ENCODE results near the gene PRRT4.

The PRRT4 gene

DNA sequence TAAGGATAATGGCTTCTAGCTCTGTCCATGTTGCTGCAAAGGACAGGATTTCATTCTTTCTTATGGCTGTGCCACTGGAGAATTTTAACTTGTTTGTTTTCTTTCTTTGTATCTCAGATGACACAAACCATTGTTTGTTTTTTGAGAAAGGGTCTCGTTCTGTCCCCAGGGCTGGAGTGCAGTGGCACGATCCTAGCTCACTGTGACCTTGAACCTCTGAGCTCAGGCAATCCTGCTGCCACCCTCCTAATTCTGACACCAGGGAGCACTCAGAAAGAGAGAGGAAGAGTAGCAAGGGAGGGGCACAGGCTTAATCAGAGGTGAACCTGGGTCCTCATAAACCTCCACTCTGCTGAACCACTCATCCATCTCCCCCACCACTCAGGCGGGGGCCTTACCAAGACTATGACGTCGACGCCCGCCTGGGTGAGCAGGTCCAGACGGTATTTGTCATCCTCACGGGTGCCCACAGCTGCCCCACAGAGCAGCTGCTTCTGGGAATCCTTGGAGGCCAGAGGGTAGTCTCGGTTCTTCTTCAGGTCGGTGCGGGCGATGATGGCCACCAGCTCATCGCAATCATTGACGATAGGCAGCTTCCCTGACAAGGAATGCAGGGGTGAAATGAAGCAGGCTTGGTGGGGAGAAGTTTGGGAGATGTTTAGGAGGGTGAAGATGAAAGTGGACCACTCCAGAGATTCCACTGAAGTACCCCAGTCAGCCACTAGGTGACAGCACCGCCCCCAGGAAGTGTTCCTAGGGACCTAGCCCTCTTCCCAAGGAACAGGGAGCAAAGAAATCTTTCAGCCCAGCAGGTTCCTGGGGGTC, 36.7 kb upstream of the PRRT4 start:
- no peak overlapping the region for H3K18ac ChIP-seq (ENCODE audit: low read length)
- H3K9me3 ChIP-seq (ENCODE audit: insufficient read depth, low read depth, low read length) = no peaks in the 10 kb centered on the region
- H2AK5ac ChIP-seq (ENCODE audit: low read length) = no peak overlapping the region
- H3K4me2 ChIP-seq (ENCODE audit: low read length) = no peak overlapping the region
- H3K79me2 ChIP-seq (ENCODE audit: control insufficient read depth, insufficient read depth, low read length, poor library complexity) = no peaks in the 10 kb centered on the region
- peaks cover 9 to 12% of the 10 kb centered on the region in 2 experiments for H3K36me3 ChIP-seq (ENCODE audit: control insufficient read depth in 1 of 2, insufficient read depth in 2 of 2, low read length in 2 of 2)
- H2BK12ac ChIP-seq (ENCODE audit: low read length) = no peak overlapping the region
- no peak overlapping the region for H2BK120ac ChIP-seq (ENCODE audit: insufficient read depth, low read length, poor library complexity)
- H4K91ac ChIP-seq (ENCODE audit: low read depth, low read length) = no peak overlapping the region
- no peak overlapping the region for H3K27ac ChIP-seq (ENCODE audit: low read depth, low read length)
- no peaks in the 10 kb centered on the region for H3K27me3 ChIP-seq (ENCODE audit: insufficient read depth, low read length)
- H3K14ac ChIP-seq (ENCODE audit: low read length) = no peak overlapping the region
- no peak overlapping the region for H3K4ac ChIP-seq (ENCODE audit: low read depth, low read length)
- no CpG with 5 or more reads among the region's 16 CpGs for WGBS (ENCODE audit: extremely low coverage, insufficient coverage, insufficient read length)
- H3K4me1 ChIP-seq (ENCODE audit: control insufficient read depth in 1 of 2, insufficient read depth in 2 of 2, low read length in 2 of 2) = no peaks in the 10 kb centered on the region
- H2AFZ ChIP-seq (ENCODE audit: insufficient read depth, low read length, poor library complexity) = no peak overlapping the region
- no peak overlapping the region for H4K12ac ChIP-seq (ENCODE audit: low read depth, low read length)
- H3K23ac ChIP-seq (ENCODE audit: low read length) = no peak overlapping the region
- H2BK5ac ChIP-seq (ENCODE audit: low read depth, low read length, poor library complexity) = no peak overlapping the region
- no peak overlapping the region for H4K8ac ChIP-seq (ENCODE audit: low read depth, low read length)
- no peak overlapping the region for H3K4me3 ChIP-seq (ENCODE audit: low read depth, low read length)
- no peak overlapping the region for H3K9ac ChIP-seq (ENCODE audit: low read length)
- H3K79me1 ChIP-seq (ENCODE audit: low read length) = no peaks in the 10 kb centered on the region
- DNase-seq = peak; percentile 48 to 73

- no peak overlapping the region for H2AK5ac ChIP-seq (ENCODE audit: low read length)
- no peak overlapping the region for H3K4ac ChIP-seq (ENCODE audit: low read depth, low read length)
- no peak overlapping the region for H3K23ac ChIP-seq (ENCODE audit: low read length)
- H3K9ac ChIP-seq (ENCODE audit: low read length) = no peak overlapping the region
- no peaks in the 10 kb centered on the region for H3K79me2 ChIP-seq (ENCODE audit: control insufficient read depth, insufficient read depth, low read length, poor library complexity)
- H3K36me3 ChIP-seq (ENCODE audit: control insufficient read depth in 1 of 2, insufficient read depth in 2 of 2, low read length in 2 of 2) = peaks cover 9 to 12% of the 10 kb centered on the region in 2 experiments
- H3K18ac ChIP-seq (ENCODE audit: low read length) = no peak overlapping the region
- no peak overlapping the region for H2AFZ ChIP-seq (ENCODE audit: insufficient read depth, low read length, poor library complexity)
- H3K4me1 ChIP-seq (ENCODE audit: control insufficient read depth in 1 of 2, insufficient read depth in 2 of 2, low read length in 2 of 2) = no peaks in the 10 kb centered on the region
- no peak overlapping the region for H2BK12ac ChIP-seq (ENCODE audit: low read length)
- H3K4me2 ChIP-seq (ENCODE audit: low read length) = no peak overlapping the region
- no peak overlapping the region for H3K14ac ChIP-seq (ENCODE audit: low read length)
- no peaks in the 10 kb centered on the region for H3K27me3 ChIP-seq (ENCODE audit: insufficient read depth, low read length)
- DNase-seq = no peak
- no peak overlapping the region for H4K8ac ChIP-seq (ENCODE audit: low read depth, low read length)
- no peak overlapping the region for H3K4me3 ChIP-seq (ENCODE audit: low read depth, low read length)
- H2BK120ac ChIP-seq (ENCODE audit: insufficient read depth, low read length, poor library complexity) = no peak overlapping the region
- no peaks in the 10 kb centered on the region for H3K79me1 ChIP-seq (ENCODE audit: low read length)
- H2BK5ac ChIP-seq (ENCODE audit: low read depth, low read length, poor library complexity) = no peak overlapping the region
- H3K27ac ChIP-seq (ENCODE audit: low read depth, low read length) = no peak overlapping the region
- WGBS (ENCODE audit: extremely low coverage, insufficient coverage, insufficient read length) = no CpG with 5 or more reads among the region's 11 CpGs
- no peak overlapping the region for H4K12ac ChIP-seq (ENCODE audit: low read depth, low read length)
- no peak overlapping the region for H4K91ac ChIP-seq (ENCODE audit: low read depth, low read length)
- H3K9me3 ChIP-seq (ENCODE audit: insufficient read depth, low read depth, low read length) = peaks cover 3% of the 10 kb centered on the region
Observed at GRCh38 chr7:128396357-128396756, 34.9 kb upstream of the PRRT4 start.

GRCh38 chr7:128395748-128396147, 34.3 kb upstream of the PRRT4 start:
- Histone ChIP-seq H3K27ac (ENCODE audit: low read depth, low read length) (no peak overlapping the region), H3K18ac (ENCODE audit: low read length) (no peak overlapping the region), H2AK5ac (ENCODE audit: low read length) (no peak overlapping the region), H2BK120ac (ENCODE audit: insufficient read depth, low read length, poor library complexity) (no peak overlapping the region), H3K4me1 (ENCODE audit: control insufficient read depth in 1 of 2, insufficient read depth in 2 of 2, low read length in 2 of 2) (no peaks in the 10 kb centered on the region), H3K23ac (ENCODE audit: low read length) (no peak overlapping the region), H3K4me2 (ENCODE audit: low read length) (no peak overlapping the region), H3K9me3 (ENCODE audit: insufficient read depth, low read depth, low read length) (peaks cover 3% of the 10 kb centered on the region), H3K14ac (ENCODE audit: low read length) (no peak overlapping the region), H2AFZ (ENCODE audit: insufficient read depth, low read length, poor library complexity) (no peak overlapping the region), H3K4ac (ENCODE audit: low read depth, low read length) (no peak overlapping the region), H2BK12ac (ENCODE audit: low read length) (no peak overlapping the region), H3K4me3 (ENCODE audit: low read depth, low read length) (no peak overlapping the region), H4K8ac (ENCODE audit: low read depth, low read length) (no peak overlapping the region), H3K36me3 (ENCODE audit: control insufficient read depth in 1 of 2, insufficient read depth in 2 of 2, low read length in 2 of 2) (peaks cover 6 to 11% of the 10 kb centered on the region in 2 experiments), H3K9ac (ENCODE audit: low read length) (no peak overlapping the region), H4K12ac (ENCODE audit: low read depth, low read length) (no peak overlapping the region), H3K79me1 (ENCODE audit: low read length) (no peaks in the 10 kb centered on the region), H3K79me2 (ENCODE audit: control insufficient read depth, insufficient read depth, low read length, poor library complexity) (no peaks in the 10 kb centered on the region), H3K27me3 (ENCODE audit: insufficient read depth, low read length) (no peaks in the 10 kb centered on the region), H2BK5ac (ENCODE audit: low read depth, low read length, poor library complexity) (no peak overlapping the region), H4K91ac (ENCODE audit: low read depth, low read length) (no peak overlapping the region)
- no peak for DNase-seq
- WGBS (ENCODE audit: extremely low coverage, insufficient coverage, insufficient read length) = no CpG with 5 or more reads among the region's 3 CpGs

GRCh38 chr7:128394904-128395496, 33.5 kb upstream of the PRRT4 start:
- H3K9ac ChIP-seq (ENCODE audit: low read length) = no peak overlapping the region
- H2AK5ac ChIP-seq (ENCODE audit: low read length) = no peak overlapping the region
- H4K8ac ChIP-seq (ENCODE audit: low read depth, low read length) = no peak overlapping the region
- H3K4me1 ChIP-seq (ENCODE audit: control insufficient read depth in 1 of 2, insufficient read depth in 2 of 2, low read length in 2 of 2) = no peaks in the 10 kb centered on the region
- H4K12ac ChIP-seq (ENCODE audit: low read depth, low read length) = no peak overlapping the region
- H4K91ac ChIP-seq (ENCODE audit: low read depth, low read length) = no peak overlapping the region
- H3K79me2 ChIP-seq (ENCODE audit: control insufficient read depth, insufficient read depth, low read length, poor library complexity) = no peaks in the 10 kb centered on the region
- no peak overlapping the region for H3K27ac ChIP-seq (ENCODE audit: low read depth, low read length)
- H3K18ac ChIP-seq (ENCODE audit: low read length) = no peak overlapping the region
- no peak overlapping the region for H3K4me2 ChIP-seq (ENCODE audit: low read length)
- no peak overlapping the region for H2AFZ ChIP-seq (ENCODE audit: insufficient read depth, low read length, poor library complexity)
- H3K4me3 ChIP-seq (ENCODE audit: low read depth, low read length) = peak overlapping the region; percentile 22
- DNase-seq = no peak
- H3K79me1 ChIP-seq (ENCODE audit: low read length) = no peaks in the 10 kb centered on the region
- no peak overlapping the region for H3K23ac ChIP-seq (ENCODE audit: low read length)
- H3K14ac ChIP-seq (ENCODE audit: low read length) = no peak overlapping the region
- no peak overlapping the region for H2BK120ac ChIP-seq (ENCODE audit: insufficient read depth, low read length, poor library complexity)
- no peak overlapping the region for H2BK5ac ChIP-seq (ENCODE audit: low read depth, low read length, poor library complexity)
- no CpG with 5 or more reads among the region's 16 CpGs for WGBS (ENCODE audit: extremely low coverage, insufficient coverage, insufficient read length)
- H3K9me3 ChIP-seq (ENCODE audit: insufficient read depth, low read depth, low read length) = peaks cover 3% of the 10 kb centered on the region
- no peak overlapping the region for H3K4ac ChIP-seq (ENCODE audit: low read depth, low read length)
- no peaks in the 10 kb centered on the region for H3K27me3 ChIP-seq (ENCODE audit: insufficient read depth, low read length)
- H2BK12ac ChIP-seq (ENCODE audit: low read length) = no peak overlapping the region
- H3K36me3 ChIP-seq (ENCODE audit: control insufficient read depth in 1 of 2, insufficient read depth in 2 of 2, low read length in 2 of 2) = peaks cover 2 to 6% of the 10 kb centered on the region in 2 experiments

Data from trophoblast cell (in vitro differentiated cells and primary cell).